Measurements from ENCODE around the gene ADCYAP1.
A peak's percentile ranks its signal among the peaks of the same experiment; 100 is the strongest.

Gene ADCYAP1

DNA sequence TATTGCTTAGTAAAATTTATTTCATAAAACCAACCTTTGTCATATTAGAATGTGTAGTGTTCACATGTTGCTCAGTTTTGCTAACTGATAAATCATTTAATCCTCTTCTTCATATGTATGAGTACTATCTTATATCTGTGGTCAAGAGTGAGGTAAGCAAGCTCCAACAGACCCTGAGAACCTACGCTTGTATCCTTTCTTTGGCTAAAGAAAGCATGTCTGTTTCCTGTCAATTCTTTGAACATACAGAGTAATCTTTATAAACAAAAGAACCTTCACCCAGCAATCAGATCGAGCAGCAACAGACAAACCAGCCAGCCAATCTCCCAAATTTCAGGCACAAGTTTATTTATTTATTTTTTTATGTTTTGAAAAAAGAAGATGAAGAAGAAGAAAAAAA is 6.4 kb downstream of the ADCYAP1 start:
- no peak for DNase-seq

DNA sequence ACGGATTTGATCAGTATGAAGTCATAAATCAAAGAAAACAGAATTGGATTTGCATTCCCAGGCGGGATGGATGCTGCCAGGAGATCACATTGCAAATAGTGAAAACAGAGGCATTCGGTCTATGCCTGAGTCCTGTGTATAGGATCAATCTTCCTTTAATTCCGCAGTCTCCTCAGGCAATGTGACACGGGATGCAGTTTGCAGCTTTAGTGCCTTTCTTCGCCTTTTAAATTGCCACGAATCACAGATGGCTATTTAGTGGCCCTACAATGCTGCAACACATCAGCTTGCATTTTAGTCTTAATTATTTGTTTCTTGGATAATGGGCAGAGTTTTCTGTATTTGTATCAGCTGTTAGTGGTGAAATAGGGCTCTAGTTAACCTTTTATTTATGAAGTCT is 6.8 kb downstream of the ADCYAP1 start:
- DNase-seq, result no peak

DNA sequence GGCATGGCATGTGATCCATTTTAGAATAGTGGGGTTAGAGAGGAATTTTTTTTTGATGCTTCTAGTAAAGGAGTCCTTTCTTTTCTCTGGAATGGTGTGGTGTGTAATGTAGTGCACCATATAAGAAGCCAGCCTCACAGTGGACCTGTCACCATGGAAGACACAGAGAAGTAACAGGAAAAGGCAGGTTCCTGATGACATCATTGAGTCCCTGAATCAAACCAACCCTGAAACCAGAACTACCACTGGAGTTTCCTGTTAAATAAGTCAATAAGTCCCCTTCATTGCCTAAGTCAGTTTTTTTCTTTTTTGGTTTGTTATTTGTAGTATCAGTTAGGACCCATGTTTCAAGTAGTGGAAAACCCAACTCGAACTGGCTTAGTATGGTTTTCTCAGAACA is 11.9 kb downstream of the ADCYAP1 start:
- DNase-seq, result no peak

DNA sequence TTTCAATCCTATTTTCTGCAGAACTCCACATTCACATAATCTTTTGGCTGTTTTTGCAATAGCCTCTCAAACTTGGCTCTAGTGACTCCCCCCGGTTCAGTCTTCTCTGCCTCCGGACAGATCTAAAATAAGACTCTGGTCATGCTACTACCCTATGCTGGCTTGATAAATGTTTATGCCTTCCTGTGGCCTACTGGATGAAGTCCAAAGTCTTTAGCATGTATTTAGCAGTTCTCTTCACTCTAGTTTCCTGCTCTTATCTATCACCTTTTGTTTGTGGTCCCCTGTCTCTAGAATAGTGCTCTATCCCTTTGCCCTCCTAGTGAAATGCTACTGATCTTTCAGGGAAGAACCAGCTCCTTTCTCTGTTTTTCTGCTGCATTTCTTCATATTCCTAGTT is 14.4 kb downstream of the ADCYAP1 start:
- no peak for DNase-seq

DNA sequence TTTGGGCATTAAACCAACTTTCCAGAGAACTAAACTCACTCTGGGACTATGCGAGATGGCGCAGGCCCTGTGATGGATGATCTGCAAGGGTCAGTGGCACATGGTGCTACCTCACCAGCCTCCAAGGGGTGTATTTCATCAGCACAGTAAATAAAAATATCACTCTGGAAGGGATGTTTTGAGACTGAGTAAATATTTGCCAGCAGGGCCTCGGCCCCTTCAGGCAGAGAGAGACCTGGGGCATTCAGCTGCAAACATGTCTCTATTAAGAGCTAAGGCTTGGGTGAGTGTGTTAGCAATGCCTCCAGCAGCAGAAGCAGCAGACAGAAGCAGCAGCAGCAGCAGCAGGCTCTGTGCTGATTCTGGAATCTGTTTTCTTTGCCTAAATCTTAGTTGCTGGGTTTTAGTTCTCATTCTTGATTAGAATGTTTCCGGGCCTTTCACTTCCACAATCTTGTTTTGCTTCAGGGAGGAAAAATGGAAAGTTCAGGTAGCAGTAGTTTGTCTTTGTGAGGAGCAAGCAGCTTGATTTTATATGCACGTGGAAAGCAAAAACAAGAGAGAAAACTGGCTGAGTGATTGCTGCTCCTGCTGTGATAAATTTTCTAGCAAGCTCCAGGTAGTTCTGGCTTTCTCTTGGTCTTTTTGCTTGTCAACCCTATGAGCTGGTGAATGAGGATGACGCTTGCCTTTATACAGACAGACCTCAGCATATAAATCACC is 18.6 kb downstream of the ADCYAP1 start:
- DNase-seq, result peak; percentile 57

DNA sequence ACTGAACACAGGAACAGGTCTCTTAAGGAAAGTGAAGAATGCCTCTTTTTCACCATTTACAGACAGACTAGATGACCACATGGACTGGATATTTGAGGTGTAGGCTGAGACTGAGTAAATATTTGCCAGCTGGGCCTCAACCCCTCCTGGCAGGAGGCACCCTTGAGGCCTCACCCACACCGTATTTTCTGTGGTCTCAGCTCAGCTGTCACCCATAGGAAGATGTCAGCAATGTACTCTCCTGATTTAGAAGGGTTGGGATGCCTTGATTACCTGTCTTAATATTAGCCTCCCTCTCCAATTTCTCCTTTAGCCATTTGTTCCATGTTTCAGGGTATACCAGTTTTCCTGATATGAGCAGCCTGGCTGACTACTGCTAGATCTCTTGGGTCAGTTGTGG is 20.3 kb downstream of the ADCYAP1 start:
- peak; percentile 12 for DNase-seq

DNA sequence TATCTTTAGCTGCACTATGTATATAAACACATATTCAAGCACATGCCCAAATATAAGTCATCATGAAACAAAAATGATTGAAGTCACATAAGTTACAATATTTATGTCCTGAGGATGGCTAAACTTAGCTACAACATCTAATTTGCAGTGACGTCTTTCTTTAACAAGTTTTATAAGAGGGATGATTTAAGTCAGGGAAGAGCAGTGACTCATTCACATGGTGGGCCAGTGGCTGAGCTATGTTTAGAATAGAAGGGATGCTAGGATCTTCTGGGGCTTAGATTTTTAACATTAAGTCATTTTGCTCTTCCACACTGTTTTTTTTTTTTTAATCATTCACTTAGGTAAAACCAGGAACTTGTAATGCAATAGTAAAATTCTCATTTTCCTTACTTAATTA is 22.3 kb downstream of the ADCYAP1 start:
- DNase-seq, result no peak

DNA sequence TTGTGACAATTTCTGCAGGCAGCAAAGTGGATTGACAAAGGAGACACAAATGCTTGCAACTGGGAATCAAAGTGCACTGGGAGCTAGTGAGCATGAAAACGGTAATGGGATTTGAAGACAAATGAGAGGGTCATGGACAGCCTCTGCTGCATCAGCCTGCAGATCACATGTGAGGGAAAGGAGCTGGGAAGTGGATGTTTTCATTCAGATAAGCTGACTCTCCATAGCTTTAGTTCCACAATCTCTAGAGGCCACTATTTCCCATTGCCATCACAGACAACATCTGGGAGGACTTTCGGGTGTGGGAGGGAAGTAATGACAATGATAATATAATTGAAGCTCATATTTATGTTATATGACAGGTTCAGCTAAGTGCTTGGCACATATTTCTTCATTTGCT is 28.4 kb downstream of the ADCYAP1 start:
- no peak for DNase-seq

DNA sequence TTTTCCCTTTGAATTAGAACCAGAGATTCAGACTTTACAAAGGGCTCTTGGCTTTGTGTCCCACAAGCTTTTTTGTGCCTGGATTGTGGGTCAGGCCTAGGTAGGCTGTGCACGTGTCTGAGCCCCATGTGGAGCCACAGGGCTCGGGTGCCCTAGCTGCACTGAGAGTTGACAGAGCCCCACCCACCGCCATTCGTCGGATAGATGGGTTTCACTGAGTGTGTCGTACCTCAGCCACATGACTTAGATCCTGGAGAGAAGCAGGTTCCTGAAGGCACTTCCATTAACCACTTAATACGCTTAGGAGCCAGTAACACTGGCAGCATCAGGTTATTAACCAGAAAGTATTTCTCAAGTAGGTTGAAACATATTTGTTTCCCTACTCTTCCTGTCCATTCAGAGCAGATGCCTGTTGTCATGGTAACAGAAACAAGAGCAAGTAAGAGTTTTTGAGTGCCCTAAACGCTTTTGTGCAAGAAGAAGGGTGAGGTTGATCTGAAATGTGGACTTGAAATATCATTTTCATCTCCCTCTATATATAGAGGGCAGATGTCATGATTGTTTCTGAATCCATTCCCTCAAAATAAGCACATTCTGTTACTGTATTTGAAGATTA is 30.0 kb downstream of the ADCYAP1 start:
- no peak for DNase-seq

DNA sequence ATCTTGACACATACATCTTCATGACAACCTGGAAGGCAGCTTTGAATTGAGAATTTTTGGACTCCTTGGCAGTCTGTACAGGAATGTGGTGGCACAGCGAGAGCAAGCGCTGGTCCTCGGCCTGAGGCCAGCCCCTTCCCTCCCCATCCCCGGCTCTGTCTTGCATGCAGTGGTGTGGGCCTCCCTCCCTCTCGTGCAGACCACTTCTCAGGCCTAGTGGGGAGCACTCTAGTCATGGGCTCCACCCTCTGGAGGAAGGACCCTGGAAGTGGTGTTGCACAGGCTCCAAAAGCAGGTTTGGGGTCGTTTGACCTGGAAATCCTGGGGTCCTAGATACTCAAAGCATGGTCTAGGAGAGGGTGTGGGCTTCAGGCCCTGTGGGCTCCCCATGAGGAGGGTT is 32.3 kb downstream of the ADCYAP1 start:
- DNase-seq, result no peak

DNA sequence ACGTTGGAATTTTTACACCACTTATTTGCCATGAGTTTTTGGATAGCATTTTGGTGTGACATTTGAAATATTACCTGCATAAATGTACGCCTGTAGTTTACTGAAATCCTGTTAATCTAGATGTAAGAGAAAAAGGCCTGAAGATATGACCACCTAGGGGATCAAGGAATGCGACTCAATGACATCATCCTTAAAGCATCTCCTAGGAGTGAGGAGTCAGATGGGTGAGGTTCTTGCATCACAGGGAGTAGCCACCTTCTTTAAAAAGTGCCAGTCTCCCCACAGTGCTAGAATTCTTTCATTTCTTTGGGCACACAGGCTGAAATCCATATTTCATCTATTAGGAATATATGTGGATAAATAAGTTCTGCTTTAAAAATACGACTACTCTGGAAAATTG is 34.5 kb downstream of the ADCYAP1 start:
- no peak for DNase-seq

DNA sequence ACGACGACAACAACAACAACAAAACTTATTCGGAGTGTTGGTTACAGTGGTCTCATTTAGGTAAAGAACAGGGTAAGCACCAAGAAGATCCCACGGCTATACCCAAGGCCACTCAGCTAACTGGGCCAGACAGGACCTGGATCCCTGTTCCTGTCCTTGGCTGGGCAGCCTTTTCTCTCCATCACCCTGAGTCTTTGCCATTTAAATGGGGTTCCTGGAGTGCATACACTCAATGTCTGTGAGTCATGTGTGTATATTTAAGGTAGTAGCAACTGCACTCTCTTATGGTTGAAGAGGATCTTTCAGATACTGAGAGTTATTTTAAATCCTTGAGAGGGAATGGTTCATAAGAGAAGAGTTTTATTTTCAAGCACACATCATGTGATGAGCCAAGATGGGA is 35.3 kb downstream of the ADCYAP1 start:
- DNase-seq, result no peak

DNA sequence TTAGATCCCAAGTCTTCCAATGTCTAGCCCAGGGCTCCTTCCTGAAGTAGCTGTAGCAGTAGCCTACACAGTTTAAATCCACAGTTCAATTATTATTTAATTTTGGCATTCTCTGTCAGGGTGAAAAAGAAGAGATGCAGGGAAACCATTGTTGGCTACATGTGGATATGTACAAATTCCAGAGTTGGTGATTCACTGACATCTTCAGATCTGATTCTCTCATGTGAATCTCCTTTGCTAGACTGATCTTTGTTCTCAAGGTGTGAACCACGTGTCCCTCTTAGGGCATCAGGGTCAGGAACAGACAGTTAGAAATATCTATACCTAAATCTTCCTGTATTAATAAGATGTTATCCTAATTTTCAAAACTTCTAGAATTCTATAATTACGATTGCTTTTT is 36.7 kb downstream of the ADCYAP1 start:
- DNase-seq, result no peak

DNA sequence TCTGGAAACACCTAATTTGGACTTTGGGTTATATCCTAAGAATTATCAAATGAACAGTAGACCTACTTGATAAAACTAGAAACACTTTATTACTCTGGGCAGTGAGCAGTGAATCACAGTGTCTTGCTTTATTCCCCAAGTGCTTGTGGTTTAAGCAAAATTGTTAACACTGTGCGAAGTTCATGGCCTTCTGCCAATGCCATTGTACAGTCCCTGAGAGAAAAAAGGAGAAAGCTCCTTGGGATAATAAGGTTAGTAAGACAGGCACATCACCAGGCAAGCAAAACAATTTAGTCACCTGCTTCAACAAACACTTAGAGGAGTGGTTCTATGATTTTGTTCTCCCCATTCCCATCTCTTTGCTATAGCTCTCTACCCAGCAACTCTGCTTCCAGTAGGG is 39.8 kb downstream of the ADCYAP1 start:
- no peak for DNase-seq

DNA sequence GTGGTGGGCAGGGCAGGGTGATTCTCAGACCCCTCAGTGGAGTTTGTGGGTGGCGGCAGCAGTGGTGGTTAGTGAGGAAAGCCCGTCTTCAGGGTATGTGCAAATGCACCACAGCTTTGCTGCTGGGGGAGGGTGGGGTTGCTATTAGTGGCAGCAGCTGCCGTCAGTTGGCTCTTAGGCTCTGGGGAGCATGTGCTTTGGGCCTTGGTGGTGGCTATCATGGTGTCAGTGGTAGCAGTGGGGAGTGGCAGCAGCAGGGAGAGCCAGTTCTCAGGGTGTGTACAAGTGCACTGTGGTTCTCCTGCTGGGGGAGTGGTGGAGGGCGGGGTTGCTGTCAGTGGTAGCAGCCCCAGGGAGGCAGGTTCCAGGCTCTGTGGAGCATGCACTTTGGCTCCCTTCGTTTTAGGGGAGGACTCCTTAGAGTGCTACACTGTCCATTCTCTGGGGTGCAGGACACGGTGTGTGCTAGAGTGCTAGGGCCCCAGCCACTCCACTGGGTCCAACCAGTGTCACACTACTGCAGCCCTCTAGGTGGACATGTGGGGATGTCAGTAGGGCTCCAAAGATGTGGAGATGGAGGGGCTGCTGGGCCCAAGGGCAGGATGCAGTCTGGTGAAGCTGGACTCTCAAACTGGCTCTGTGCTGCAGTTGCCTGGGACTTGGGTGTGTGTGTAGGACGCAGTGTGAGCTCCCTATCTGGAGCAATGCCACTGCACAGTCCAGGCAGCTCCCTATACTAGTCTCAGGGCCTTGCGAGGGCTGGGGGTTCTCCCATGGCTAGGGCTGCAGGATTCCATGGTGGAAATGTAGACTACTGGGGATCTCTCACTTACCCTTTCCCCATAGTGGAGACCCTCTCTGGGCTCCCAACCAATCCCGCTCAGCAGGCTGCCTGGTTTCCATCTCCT is 45.3 kb downstream of the ADCYAP1 start:
- no peak for DNase-seq

DNA sequence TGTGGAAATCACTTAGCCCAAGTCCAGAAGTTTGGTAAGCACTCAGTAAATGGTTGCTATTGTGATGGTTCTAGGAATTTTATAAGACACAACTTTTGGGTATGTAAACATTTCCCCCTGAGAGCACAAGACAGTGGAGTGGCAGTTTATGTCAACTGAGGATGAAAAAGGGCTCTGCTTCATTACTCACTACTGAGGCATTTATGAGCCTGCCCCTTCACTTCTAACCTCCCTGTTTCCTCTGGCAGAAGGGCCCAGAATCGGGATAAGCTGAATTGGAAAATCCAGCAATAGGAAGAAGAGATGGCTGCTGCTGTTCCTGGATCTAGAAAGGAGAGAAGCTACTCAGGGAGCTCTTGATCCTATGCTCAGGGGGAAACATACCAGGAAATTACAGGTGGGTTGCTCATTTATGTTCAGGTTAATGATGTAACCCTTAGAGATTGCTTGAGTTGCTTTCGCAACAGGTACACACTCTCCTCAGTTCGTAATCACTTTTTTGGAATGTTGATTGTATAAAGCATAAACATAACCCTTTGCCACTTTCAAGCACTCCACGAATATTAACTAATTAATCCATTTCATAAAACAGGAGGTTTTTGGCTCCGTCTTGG is 46.3 kb downstream of the ADCYAP1 start:
- no peak for DNase-seq

DNA sequence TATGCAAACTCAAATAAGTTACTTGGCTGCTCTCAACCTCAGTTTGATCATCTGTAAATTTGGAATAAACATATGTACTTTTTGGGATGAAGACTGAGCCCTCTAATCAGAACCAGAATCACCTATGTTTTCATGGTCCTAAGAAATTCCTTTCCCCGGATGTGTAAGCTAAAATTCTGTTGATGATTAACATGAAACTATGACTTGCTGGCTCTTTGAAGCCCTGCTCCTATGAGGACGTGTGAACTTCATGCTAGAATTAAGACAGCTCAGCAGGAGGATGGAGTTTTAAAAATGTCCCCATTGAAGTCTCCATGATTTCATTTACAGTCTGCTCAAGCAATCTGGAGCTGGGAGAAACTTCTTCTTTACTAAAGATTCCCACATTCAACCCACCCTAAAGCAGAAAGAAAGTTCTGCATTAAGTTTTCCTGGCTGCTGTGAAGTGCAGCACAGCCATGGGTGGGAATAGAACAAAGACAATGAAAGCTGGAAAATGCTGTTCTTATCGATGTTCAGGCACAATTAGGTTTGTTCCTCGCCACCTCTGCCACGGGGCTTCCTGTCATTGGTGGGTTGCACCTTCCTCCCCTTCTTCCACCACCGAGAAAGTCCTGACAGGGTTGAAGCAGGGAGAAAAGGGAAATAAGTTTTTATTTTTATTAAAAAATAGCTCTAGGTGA is 50.9 kb downstream of the ADCYAP1 start:
- no peak for DNase-seq

DNA sequence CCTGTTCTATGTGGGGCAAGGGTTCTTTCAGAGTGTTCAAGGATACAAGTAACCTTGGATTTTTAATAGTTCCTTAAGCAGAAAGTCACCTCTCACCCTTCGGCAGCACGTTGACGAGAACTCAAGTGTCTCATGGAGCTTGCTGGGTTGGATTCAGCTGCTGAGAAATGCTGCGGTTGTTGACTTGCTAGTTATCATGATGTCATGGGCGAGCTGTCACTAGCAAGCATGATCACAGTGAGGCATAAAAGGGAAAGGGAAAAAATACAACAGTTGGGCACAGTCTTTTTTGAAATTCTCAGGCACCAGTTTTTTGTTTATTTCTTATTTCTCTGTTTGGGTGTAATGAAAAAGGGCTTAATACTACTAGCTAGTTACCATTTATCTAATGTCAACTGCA is 53.2 kb downstream of the ADCYAP1 start:
- no peak for DNase-seq

DNA sequence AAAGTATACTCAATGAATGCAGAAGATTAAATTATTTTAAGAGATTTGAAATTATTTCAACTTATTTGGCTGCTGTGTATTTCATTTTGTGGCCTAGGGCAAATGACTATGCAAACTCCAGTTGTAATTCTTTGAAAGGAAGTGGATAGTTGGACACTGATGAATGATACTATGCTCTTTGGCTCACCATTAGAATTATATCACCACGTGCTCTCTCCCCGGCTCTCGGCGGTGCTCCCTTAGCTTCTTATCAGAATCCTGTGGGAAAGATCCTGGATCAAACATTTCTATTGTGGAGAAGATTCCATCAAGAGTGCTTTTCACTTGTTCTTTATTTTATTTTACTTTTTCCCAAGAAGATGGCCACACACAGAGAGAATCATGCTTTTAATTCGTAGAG is 55.2 kb downstream of the ADCYAP1 start:
- DNase-seq, result no peak

All from NCI-H1092 treated with DMSO at 0.1 percent for 48 hours (cell line).